Measurements from ENCODE around the gene MROH2A.

Gene MROH2A

DNA sequence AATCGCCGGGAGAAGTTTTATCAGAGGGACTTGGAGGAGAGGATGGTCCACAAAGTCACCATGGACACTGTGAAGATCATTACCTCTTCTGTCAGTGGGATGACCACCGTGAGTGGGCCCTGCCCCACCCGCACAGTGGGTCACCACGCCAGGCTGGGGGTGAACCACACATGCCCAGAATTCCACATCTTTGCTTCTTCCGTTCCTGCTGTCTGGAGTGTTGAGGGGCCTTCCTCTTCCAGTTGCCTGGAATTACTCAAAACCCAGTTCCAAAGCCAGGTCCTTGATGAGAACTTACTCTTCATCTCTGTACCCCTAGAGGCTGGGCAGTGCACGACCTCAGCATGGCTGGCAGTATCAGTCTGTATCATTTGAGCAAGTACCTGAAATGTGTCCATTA, 22.1 kb downstream of the MROH2A start:
- no peak for FAIRE-seq

DNA sequence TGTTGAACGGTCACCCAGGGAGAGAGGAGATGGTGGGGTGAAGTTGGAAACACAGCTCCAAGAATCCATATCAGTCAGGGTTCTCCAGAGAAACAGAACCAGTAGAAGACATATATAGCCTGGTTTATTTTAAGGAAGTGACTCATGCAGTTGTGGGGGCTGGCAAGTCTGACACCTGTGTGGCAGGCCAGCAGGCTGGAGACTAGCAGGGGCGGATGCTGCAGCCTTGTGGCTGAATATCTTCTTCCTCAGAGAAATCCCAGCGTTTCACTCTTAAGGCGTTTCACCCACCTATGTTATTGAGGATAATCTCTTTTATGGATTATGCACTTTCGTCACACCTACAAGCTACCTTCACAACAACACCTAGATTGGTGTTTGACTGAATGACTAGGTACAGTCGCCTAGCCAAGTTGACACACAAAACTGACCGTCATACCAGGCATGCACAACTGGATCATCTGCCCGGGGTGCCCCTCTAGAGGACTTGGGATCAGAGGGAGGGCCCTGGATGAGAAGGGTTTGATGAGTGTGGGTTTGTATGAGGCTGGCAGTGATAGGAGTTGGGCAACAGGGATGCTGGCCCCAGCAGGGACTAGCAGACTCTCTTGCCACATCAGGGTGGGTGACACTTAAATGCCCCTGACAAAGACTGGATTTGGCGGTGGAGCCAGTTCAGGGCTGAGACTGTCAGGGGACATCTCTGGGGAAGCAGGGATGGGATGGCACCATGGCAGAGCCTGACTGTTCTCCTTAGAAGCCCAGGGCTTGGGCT, 23.4 kb downstream of the MROH2A start:
- no peak for FAIRE-seq

- FAIRE-seq, result no peak
These were observed 24.1 kb downstream of the MROH2A start for GRCh38 chr2:233802132-233802815.

DNA sequence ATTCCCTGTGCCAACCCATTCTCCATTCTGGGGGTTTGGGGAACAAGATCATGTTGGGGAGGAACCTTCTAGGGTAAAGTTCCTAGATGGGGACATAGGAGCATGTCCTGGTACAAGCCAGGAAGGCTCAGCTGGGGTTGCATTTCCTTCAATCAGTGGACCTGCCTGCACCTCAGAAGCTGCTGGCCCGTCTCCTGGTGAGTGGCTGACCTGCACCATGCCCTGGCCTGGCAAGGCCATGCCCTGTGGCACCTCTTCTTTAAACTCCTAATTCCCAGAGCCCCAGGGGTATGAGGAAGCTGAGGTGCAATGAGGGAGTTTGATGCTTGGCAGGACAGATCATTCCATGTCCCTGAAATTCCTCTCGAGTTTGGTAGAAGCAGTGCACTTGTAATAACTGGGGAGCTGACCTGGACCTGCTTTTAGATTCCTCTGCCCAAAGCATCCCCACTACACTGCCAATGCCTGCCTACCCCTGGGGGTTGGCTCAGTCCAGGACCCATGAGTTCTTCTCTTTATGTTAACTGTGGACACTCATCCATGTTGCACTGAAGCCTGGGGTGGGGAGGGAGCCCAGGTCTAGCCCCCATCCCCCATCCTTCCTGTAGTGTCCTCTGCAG, 25.3 kb downstream of the MROH2A start:
- FAIRE-seq, result no peak

DNA sequence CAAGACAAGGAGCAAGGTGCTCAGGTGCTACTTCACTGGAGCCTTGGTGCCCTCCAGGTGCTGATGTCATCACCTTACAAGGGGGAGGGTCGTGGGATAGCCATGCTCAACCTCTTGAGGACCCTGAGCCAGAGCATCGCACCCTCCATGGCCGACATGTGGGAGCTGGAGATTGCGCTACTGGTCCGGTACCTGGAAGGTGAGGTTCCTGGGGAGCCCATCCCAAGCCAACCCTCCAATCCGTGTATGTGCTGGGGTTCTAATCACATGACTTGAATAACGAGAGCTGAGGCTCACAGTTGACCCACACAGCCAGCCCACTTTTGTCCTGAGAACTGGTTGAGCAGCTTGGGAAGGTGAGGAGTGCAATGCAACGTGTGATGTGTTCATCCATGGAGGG, 25.9 kb downstream of the MROH2A start:
- no peak for FAIRE-seq

DNA sequence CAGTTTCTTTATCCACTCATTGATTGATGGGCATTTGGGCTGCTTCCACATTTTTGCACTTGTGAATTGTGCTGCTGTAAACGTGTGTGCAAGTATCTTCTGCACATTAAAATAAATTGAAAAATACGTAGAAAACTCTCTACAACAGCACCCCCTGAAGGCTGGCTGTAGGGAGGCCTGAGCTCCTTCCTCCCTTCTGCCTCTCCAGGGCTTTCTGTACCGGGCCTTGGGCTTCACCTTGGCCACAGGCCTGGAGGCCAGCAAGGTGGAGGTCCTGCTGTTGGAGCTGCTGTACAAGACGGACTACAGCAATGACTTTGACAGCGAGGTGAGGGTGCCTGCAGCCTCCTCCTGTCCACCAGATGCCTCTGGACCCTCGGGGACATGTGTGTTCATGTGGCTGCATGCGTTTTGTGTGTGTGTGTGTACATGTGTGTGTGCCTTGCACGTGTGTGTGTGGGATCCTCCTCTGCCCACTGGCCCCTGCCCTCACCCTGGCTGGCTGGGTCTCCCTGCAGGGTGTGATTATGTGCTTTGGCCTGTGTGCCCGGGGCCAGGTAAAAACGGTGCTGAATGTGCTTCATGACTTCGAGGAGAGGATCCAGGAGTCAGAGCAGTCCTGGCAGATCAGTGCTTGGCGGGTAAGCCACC, 29.2 kb downstream of the MROH2A start:
- no peak for FAIRE-seq

DNA sequence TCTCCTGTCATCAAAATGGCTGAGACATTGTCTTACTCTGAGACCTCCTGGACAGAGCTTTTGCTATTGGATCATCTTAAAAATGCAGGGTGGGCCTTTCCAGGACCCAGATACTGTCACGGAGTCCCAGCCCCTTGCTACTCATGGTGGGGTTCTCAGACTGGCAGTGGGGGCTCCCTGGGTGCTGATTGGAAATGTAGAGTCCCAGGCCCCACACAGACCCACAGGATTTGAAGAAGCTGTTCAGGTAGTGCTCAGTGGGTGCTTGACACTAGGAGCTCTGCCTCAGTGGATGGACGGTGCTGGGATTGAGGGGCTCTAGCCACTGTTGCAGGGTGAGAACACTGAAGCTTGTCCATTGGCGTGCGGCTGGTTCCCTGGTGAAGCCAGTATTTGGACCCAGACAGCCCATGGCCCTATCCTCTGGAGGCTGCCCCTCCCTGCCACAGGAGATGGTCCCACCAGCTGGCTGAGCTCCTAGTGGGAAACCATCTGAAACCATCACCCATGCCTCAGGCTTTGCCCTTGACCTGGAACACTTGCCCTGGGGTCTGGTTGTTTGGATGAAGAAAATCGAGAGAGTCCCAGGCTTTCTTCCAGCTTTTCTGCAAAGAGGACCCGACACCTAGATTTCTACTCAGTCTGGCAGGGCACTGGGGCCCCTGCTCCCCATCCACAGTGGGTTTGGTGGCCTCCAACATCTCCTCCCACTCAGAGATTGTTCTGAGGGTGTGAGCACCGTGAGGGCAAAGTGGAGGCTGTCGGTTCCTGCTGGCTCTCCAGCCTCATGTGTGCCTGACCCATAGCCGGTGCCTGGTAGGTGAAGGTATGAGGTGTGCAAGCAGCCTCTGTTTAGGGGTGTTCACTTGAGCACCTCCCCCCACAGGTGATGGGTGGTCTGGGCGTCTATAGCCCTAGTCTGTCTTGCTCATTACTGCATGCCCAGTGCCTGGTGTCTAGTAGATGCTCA, 30.1 kb downstream of the MROH2A start:
- FAIRE-seq, result no peak

DNA sequence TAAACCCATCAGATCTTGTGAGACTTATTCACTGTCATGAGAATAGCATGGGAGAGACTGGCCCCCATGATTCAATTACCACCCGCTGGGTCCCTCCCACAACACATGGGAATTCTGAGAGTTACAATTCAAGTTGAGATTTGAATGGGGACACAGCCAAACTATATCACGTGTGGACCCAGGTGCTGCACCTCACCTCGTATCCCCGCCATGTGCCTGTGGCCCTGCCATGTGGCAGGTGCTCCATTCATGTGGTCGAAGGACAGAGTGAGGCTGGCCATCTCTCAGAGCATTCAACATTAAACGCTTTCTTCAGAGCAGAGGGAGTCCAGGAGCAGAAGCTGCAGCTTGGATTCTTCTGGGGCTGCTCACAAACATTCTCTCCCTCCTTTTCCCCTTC, 32.3 kb downstream of the MROH2A start:
- no peak for FAIRE-seq

GRCh38 chr2:233811087-233811486, 33.0 kb downstream of the MROH2A start:
- no peak for FAIRE-seq

DNA sequence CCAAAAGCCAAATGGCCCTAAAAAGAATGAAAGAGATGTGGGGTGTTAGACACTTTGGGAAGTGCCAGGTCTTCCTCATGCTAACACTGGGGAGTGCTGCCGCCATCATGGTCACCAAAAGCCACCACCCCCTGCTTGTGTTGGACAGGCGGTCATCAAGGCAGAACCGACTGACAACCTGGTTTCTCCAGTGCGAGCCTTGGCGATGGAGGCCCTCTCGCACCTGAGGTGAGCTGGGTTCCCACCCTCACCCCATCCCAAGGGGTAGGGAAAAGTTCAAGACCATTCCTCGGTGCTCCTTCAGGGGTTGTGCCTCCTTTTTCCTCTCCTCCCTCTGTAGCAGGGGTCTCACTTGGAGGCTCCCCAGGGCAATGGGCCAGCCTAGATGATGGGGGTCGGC, 33.6 kb downstream of the MROH2A start:
- no peak for FAIRE-seq

DNA sequence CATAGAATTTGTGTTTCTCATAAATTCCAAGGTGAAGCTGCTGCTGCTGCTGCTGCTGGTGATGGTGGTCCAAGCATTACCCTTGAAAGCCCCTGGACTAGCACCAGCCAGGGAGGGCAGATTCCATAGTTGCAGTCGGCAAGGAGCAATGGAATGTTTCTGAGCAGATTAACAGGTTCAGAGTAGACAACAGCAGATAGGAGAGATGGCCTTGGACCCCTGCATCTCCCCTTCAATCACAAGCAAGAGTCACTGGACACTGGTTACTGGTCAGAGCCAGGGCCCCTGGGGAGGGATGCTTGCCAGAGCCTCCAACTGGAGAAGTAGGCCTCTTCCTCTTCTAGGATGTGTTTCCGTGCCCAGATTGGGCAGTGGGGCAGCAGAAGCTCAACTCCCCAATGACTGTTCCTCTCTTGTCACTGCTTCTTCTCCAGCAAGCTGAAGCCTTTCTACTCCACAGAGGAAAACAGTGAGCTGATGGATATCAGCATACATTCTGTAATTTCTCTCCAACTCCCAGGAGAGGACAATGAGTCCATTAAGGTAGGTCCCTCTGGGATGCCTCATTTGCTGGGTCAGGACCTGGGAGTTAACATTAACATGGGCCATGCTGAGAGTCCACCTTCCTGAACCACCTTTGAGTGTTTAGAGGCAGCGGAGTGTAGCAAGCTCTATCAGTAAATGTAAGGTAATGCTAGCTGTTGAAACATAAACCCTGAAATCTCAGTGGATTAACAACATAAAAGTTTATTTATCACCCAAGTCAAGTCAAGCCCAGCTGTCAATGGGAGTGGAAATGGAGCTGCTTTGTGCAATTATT, 35.3 kb downstream of the MROH2A start:
- FAIRE-seq, result no peak

- FAIRE-seq, result no peak
These were observed 36.1 kb downstream of the MROH2A start for GRCh38 chr2:233814056-233814835.

GRCh38 chr2:233815861-233816260, 37.7 kb downstream of the MROH2A start:
- no peak for FAIRE-seq

DNA sequence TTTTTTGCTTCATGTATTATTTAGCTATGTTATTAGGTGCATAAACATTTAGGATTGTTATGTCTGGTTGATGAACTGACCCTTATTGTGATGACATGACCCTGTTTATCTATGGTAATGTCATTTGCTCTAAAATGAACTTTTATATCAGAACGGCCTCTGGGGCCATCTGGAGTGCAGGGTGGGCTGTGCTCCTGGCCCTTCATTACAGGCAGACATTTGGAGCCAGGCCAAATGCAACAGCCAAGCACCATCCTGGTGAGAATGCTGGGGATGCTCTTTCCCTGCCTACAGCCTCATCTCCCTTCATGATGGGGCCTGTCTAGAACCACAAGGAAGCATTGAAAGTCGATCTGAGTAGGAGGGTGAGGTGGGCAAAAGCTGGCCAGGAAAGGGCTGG, 38.2 kb downstream of the MROH2A start:
- FAIRE-seq, result no peak

- FAIRE-seq, result no peak
These were observed 38.6 kb downstream of the MROH2A start for GRCh38 chr2:233816771-233817170.

DNA sequence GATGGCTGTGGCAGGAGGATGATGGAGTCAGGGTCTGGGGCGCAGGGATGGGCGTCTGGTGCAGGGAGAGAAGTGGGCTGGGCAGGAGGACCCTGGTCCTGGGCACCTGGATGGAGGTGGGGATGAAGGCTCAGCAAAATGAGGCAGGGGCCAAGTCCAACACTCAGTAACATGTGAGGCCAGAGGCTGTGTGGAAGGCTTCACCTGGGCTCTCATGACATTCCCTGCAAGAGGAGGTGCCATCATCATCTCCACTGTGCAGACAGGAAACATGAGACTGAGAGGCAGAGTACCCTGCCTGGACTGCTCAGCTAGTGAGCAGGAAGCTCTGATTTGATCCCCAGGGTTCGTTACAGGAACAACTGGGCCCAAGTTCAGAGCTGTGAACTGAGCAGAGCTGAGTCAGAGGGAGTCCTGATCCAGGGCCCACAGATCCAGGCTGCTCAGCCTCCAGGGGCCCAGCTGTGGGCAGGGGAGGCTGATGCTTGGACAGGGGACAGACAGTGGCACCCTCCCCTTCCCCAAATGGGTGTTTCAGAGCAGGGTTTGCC, 39.3 kb downstream of the MROH2A start:
- no peak for FAIRE-seq

GRCh38 chr2:233817995-233818638, 40.0 kb downstream of the MROH2A start:
- no peak for FAIRE-seq

GRCh38 chr2:233818639-233819621, 40.8 kb downstream of the MROH2A start:
- no peak for FAIRE-seq

Measured in G401.6 (cell line).